ENCODE data around the gene ZNF10.

The ZNF10 gene

DNA sequence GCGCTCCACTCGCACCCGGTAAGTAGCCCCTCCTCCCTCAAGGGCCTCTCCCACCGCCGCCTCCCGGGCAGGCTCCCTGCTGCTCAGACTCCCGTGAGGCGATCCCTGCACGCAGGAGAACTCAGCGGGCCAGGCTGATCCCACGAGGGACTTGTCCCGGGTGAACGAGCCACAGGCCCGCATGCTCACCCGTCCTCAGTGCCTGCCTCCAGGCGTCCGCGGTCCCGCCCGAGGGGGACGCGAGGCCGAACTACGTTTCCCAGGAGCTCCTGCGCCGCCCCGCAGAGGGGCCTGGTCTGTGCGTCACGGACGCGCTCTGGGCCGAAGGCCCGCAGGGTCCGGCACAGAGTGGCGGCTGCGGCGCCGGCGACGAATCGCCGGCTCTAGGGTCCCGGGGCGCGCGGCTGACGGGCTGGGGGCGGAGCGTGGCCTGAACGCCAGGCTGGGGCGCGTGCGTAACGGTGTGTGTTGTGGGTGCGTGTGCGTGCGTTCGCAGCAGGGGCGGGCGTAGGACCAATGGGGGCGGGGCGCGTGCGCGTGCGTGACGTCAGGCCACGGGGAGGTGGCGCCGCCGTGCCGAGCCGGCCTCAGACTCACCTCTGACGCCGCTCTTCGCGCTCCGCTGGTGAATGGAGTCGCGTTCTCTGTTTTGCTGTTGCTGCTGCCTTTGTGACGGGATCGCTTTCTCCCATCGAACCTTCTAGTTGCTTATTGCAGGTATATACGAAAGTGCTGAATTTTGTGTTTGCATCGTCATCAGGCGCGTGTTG lies at the start of gene ZNF10, which contains the start of gene ZNF891:
Gene ZNF10 (plus strand): TSS at position 590 of the 770 bp plus-strand sequence. CDS start 13,866 bp downstream, outside the sequence.
Gene ZNF891 (minus strand): TSS at position 237 of the 770 bp plus-strand sequence. CDS start 8,356 bp downstream, outside the sequence.
- peak; percentile 96 for DNase-seq

DNA sequence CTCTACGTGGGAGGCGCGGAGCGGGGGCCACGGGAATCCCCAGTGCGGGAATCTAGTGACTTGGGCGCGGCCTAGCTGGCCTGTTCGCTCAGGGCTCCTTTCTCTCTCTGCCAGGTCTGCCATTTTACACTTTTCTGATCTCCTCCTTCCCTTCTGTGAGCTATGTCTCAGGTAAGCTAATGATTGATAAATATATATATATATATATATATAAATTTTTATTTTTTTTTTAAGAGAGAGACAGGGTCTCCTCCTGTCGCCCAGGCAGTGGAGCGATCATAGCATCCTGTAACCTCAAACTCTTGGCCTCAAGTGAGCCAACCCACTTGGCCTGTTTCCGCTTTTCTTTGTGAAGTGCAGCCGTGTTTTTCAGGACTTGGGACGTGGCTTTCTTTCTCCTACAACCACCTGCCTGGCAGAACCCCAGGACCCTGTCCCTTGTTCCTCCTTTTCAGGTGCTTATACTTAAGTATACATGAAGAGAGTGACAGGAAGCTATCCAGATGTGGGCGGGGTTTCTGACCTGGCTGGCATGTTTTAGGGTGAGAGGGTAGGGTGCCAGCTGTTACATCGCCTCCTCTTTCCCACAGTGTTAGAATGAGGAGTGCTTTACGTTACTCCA lies 49.2 kb upstream of the ZNF10 start:
- no peak for DNase-seq

DNA sequence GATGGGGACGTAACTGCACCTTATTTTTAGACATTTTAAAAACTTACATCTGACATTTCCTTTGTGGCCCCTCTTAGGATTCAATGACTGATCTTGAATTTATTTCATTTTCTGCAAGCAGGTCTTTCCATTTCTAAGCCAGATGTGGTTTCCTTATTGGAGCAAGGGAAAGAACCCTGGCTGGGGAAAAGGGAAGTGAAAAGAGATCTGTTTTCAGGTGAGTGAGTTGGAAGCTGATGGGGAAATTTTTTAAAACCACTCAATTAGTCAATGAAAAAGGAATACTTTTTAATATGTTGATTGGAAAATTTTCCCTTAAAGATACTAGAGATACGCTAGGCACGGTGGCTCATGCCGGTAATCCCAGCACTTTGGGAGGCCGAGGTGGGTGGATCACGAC lies 47.1 kb upstream of the ZNF10 start:
- DNase-seq, result no peak

DNA sequence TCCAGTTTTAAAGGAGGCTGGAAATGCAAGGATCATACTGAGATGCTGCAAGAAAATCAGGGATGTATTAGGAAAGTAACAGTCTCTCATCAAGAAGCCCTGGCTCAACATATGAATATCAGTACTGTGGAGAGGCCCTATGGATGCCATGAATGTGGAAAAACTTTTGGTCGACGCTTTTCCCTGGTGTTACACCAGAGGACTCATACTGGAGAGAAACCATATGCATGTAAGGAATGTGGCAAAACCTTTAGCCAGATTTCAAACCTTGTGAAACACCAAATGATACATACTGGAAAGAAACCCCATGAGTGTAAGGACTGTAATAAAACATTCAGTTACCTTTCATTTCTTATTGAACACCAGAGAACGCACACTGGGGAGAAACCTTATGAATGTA lies 24.8 kb upstream of the ZNF10 start:
- DNase-seq, result no peak

DNA sequence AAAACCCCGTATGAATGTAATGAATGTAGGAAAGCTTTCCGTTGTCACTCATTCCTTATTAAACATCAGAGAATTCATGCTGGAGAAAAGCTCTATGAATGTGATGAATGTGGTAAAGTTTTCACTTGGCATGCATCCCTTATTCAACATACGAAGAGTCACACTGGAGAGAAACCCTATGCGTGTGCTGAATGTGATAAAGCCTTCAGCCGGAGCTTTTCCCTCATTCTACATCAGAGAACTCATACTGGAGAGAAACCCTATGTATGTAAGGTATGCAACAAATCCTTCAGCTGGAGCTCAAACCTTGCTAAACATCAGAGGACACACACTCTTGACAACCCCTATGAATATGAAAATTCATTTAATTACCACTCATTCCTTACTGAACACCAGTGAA lies 24.2 kb upstream of the ZNF10 start:
- DNase-seq, result no peak

DNA sequence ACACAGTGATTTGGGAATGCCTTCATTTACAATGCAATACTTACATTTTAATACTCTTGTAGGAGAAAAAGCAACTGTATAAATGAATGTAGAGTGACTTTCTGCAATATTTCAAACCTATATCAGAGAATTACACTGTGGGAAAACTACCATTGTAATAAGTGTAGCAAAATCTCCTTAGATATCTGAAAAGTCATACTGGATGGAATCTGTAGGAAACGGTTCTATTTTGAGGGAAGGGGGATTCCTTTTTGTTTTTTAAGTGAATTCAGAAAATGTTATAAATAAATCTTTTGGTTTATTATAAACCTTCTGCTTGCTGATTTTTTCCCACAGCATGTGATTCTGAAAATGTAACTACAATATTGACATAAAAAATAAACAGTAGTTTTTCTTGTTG lies 23.3 kb upstream of the ZNF10 start:
- no peak for DNase-seq

DNA sequence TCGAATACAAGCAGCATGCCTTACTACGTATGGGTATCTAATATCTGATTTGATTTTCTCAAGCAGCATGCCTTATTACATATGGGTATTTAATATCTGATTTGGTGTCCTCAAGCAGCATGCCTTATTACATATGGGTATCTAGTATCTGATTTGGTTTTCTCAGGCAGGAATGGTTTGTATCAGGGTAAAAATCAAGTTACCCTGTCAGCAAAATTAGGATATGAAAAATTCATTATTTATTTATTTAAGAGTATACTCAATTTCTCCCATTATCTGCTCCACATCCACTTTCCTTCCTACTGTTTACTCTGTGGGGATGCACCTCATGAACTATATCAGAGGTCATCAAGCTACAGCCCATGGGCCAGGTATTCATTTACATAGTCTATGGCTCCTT lies 22.3 kb upstream of the ZNF10 start:
- no peak for DNase-seq

DNA sequence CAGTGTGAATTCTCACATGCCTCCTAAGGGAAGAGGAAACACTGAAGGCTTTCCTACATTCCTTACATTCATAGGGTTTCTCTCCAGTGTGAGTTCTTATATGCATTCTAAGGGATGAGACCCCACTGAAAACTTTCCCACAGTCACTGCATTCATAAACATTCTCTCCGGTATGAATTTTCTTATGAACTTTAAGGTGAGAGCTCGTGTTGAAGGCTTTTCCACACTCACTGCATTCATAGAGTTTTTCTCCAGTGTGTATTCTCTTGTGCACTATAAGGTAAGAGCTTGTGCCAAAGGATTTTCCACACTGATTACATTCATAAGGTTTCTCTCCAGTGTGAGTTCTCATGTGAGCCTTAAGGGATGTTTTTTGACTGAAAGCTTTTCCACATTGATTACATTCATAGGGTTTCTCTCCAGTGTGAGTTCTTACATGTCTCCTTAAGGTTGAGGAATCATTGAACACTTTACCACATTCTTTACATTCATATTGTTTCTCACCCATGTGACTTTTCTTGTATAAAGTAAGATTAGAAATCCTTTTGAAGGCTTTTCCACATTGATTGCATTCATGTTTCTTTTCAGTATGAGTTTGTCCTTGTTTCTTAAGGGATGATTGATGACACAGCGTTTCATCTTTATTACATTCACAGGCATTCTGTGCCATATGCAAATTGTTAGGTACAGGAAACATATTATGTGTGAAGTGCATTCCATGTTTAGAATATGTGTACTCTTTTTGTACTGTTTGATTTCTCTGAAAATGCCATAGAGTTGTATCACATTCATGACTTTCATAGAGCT lies 9.8 kb upstream of the ZNF10 start:
- DNase-seq, result no peak

DNA sequence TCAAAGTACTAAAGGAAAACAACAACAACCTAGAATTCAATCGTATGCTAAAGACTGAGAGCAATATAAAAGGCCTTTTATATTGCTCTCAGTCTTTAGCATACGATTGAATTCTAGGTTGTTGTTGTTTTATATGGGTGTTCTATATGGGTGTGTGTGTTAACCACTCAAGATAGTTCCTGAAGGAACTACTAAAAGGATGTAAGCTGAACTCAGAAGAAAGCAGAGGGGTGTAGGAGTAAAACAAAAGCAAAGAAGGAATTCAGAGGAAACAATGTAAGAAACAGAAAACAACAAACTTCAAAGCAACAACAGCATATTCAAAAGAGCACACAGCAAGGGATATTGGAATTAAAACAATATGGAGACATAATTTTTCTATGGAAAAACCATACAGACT lies 5.8 kb upstream of the ZNF10 start:
- no peak for DNase-seq

DNA sequence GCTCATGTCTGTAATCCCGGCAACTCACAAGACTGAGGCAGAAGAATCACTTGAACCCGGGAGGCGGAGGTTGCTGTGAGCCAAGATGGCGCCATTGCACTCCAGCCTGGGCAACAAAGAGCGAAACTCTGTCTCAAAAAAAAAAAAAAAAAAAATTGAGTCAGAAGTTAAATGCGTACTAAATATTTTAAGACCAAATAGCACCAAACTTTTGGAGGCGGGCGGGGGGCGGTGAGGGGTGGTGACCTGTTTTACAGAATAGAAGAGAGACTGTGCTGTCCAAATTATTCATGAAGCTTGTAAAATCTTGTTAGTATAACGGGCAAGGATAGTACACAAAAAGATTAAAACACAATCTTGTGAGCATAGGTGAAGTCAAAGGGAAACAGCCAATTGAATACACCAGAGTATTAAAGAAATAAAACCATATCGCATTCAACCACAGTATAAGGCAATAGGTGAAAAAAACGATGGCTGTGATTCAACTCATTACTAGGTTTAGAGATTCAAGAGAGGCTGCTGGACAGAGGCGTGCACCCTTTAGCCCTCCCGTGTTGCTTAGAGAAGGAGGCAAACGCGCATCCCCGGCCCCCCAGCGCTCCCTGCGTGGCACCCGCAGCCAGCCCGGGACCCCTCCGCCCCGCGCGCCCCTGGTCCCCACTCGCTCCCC lies 924 bp upstream of the ZNF10 start:
- no peak for DNase-seq

DNA sequence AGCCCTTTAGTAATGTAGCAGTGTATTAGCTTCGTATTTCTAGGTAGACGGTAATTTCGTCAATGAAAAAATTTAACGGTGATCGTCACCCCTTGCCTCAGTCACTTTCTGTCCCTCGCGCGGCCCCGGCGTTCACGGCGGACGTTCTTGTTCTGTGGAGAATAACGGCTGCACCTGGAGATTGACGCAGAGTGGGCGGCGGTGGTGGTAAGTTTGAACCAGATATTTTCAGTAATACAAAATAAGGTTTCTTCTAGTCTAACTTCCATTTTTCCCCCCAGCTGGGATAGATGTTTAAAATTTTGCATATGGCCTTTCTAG lies 341 bp downstream of the ZNF10 start:
- DNase-seq, result no peak

DNA sequence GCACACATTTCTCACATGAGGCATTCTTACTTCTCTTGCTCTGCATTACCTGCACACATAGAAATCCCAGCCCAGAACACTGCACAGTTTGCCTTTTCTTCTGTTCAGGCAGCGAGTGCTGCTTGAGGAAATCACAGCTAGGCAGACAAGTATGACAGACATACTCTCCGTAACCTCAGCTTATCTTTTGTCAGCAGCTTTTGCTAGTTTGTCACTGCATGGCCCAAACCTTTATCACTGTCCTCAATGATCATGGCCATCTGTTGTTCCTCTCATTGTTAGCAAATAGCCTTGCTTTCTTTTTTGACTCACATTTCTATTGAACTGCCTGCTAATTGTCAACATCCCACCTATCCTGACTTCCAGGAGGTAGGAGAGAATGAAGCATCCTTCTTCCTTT lies 5.3 kb downstream of the ZNF10 start:
- DNase-seq, result no peak

DNA sequence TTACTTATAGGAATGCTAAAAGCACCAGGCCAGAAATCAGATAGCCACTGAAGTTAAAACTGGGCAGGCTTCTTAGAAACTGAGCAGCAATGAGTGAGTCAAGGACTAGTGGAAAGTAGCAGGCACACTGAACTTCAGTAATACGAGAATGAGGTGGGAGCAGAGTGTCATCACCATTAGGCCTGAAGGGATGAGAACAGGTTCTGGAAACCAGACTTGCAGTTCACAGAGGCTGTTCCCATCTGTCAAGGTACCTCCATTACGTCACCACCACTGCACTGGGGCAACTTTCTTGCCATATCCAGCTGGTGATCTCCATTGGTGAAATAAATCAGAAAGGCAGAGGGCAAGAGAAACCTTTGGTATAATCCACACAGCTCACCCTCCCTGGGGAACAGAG lies 15.6 kb downstream of the ZNF10 start:
- DNase-seq, result no peak

DNA sequence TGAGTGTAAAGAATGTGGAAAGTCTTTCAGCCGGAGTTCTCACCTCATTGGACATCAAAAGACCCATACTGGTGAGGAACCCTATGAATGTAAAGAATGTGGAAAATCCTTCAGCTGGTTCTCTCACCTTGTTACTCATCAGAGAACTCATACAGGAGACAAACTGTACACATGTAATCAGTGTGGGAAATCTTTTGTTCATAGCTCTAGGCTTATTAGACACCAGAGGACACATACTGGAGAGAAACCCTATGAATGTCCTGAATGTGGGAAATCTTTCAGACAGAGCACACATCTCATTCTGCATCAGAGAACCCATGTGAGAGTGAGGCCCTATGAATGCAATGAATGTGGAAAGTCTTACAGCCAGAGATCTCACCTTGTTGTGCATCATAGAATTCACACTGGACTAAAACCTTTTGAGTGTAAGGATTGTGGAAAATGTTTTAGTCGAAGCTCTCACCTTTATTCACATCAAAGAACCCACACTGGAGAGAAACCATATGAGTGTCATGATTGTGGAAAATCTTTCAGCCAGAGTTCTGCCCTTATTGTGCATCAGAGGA lies 25.8 kb downstream of the ZNF10 start:
- DNase-seq, result no peak

DNA sequence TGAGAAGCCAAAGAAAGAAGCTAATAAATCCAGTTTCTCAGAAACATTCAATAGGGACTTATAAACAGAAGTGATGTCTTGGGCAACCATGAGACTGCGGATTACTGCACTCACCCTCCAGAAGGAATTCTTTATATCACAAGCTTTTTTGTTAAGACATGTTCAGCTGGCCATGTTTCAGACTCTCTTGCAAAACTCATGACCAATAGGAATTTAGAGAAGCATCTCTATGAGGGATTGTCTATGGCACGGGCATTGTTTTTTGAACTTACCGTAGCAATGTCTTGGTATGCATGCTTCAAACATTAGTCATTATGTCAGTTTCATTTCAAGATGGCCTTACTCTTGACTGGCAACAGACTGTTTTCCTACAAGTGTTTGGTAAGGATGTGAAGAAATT lies 35.3 kb downstream of the ZNF10 start:
- no peak for DNase-seq

DNA sequence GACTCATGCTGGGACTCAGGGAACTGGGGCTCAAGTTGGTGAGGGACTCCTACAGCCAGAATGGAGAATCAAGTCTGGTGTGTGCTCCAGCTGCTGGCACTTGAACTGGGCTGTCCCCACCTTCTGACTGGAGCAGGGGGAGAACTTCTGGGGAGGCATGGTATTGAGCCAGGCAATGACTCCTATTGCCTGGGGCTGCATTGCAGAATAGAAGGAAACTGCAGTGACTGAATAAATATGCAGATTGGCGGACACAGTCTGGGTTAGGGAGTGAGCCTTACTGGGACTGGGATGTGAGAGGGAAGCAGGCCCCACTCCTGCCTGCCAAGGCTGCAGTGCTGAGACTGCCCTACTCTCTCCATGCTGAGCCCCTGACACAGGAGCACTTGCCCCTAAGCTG lies 42.1 kb downstream of the ZNF10 start:
- DNase-seq, result no peak

DNA sequence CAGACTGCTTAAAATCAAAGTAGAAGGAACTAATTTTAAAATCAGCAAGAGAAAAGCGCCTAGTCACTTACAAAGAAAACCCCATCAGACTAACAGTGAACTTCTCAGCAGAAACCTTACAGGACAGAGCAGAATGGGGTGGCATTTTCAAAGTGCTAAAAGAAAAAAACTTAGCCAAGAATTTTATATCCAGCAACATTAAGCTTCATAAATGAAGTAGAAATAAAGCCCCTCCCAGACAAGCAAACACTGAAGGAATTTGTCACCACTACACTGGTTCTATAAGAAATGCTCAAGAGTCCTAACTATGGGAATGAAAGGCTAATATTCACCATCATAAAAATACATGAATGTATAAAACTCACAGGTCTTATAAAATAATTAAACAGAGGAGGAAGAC lies 44.5 kb downstream of the ZNF10 start:
- DNase-seq, result no peak

DNA sequence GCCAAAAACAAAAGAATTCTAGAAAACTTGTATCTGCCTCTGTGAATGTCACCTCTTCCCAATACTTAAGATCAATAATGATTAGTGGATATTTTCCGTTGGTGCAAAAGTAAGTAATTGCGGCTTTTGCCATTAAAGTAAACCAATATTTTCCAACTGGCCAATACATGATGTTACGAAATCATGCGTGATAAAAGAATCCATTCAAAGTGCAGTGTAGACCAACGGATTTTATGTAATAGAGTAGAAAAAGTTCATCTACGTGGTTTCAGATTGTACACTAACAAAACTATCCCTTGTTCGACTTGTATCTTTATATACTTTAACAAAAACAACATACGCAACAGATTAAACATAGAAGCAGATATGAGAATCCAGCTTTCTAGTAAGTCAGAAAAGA lies 50.2 kb downstream of the ZNF10 start:
- DNase-seq, result no peak

DNA sequence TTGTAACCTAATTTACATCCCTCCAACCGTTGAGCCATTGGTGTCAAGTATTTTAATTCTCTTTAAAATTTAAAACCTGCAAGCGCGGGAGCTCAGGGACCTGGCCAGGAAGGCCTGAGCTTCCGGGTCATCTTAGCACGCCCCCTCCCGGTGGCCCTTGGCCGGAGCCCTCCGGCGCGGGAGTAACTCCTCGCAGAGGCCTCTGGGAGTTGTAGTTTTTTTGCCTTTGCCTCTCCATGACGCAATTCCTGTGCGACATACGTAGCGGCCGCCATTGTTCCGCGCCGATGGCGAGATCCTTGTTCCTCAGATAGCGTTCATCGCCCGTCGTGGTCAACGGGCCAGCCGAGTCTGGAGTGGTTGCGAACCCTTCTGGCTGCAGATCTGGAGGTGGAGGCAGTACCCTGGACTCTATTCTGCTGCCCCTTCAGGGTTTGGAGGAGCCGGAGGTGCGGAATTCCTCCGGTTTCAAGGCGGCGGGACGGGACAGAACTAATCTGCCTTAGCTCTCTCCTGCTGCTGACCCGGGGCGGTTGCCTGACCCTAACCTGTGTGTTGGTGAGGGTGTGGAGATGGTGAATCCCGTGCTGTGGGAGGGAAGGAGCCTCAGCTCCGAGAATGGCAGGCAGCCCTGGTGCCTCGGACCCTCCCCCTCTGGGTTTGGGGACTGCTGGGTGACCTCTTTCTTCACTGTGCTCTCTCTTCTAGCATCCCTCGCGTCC lies 51.0 kb downstream of the ZNF10 start, which contains the start of gene ZNF268:
Gene ZNF268 (plus strand): TSS at position 258 of the 722 bp plus-strand sequence. CDS start 503 bp downstream, outside the sequence.
- peak; percentile 88 for DNase-seq

DNA sequence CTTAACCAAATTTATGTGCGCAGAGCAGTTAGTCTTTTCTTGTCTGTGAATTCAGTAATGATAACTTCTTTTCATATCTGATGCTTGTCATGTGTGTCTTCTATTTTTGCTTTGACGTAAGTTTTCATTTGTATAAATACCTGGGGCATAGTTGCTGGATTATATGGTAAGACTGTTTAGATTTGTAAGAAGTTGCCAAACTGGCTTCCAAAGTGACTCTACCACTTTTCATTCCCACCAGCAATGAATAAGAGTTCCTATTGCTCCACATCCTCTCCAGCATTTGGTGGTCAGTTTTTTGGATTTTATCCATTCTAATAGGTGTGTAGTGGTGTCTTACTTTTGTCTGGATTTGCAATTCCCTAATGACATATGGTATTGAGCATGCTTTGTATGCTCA lies 59.7 kb downstream of the ZNF10 start:
- no peak for DNase-seq

DNA sequence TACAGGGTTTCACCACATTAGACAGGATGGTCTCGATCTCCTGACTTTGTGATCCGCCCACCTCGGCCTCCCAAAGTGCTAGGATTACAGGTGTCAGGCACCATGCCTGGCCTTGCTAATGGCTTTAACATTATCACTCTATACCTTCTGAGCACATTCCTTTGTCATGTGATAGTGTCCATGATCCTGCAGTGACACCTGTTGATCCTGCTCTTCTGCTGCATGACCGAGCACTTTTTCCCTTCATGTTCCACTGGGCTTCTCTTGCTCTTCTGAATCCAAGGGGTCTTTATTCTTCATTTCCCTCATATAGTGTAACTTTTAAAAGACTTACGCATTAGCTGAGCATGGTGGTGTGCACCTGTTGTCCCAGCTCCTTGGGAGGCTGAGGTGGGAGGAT lies 62.4 kb downstream of the ZNF10 start:
- DNase-seq, result no peak

DNA sequence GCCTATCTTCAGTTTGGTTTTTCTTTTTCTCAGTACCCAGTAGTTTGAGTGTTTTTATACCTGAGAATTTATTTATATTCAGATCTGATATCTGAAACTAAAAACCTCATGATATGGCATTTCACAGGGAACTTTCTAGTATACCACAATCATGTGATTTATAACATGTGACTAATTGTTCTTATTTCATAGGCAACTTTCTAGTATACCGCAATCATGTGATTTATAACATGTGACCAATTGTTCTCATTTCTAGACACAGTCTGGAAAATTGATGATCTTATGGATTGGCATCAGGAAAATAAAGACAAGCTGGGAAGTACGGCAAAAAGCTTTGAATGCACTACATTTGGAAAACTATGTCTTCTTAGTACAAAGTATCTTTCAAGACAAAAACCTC lies 71.5 kb downstream of the ZNF10 start:
- DNase-seq, result no peak

Data from activated T-cell treated with anti-CD3 and anti-CD28 coated beads for 4 hours (primary cell).